Testis (tissue), 3 donors: ENCODE data around the gene MARK4. TPM values are rescaled to one million over a fixed set of nuclear protein-coding genes. Genes with fewer than 3 reads are reported as not detected.

Experiments used
- DNase-seq: peaks from one replicate; pipeline ENCODE4 v3.0.0-alpha.2; 2019
- H3K27ac ChIP-seq, 2 donors: fragments of 200-600 bp; sonication (generic); one replicate each; pipeline ENCODE4 v1.5.1; 2019
- H3K27me3 ChIP-seq: fragments of 200-600 bp; sonication (generic); one replicate; pipeline ENCODE4 v1.5.1; 2019
- H3K36me3 ChIP-seq: fragments of 200-600 bp; sonication (generic); one replicate; pipeline ENCODE4 v1.5.1; 2017; ENCODE audit warnings: low read depth; ENCODE audit errors: missing control alignments
- H3K4me1 ChIP-seq: fragments of 200-600 bp; sonication (generic); one replicate; pipeline ENCODE4 v1.5.1; 2019
- H3K4me3 ChIP-seq, 2 donors: fragments of 200-600 bp; sonication (generic); one replicate each; pipeline ENCODE4 v1.5.1; 2017 to 2019
- H3K9me3 ChIP-seq: fragments of 200-600 bp; sonication (generic); one replicate; pipeline ENCODE4 v1.5.1; 2017
- CTCF ChIP-seq, 3 experiments: fragments of 450-650 bp in 2 of 3; fragments of 200-600 bp in 1 of 3; sonication (generic) in 1 of 3; IDR thresholded peaks; one replicate each; pipeline ENCODE4 v1.5.1; 2016 to 2019; ENCODE audit warnings: antibody characterized with exemption in 3 of 3, mild to moderate bottlenecking in 2 of 3, moderate library complexity in 1 of 3
- POLR2A ChIP-seq: fragments of 450-650 bp; IDR thresholded peaks from one replicate; pipeline ENCODE4 v1.6.1; 2017; ENCODE audit warnings: antibody characterized with exemption, mild to moderate bottlenecking, moderate library complexity
- WGBS, 2 donors: methylation state at CpG; one replicate each; pipeline ENCODE4 v1.1.5; 2018; 5-methylcytosine and 5-hydroxymethylcytosine counted together
- intact Hi-C: fragments of 100-400 bp; cut with DNase I; formaldehyde crosslinking; loops from one replicate; pipeline ENCODE4 v1.15.1; 2023; ENCODE audit warnings: low total_unique reads
- polyA plus RNA-seq: library from polyadenylated mRNA; stranded (reverse); fragments of 350-450 nt; fragmentation: Illumina TruSeq; extraction: RNeasy Lipid Tissue Mini Kit (QIAGEN cat#74804); gene quantifications from one replicate; pipeline ENCODE4 v1.2.3, GENCODE V29; 2014; ENCODE audit warnings: low read depth, low replicate concordance; ENCODE audit not compliant: insufficient read depth
- total RNA-seq, 2 donors: library from RNA; depleted of rRNA; stranded (reverse); fragments of >200 nt; gene quantifications; one replicate each; pipeline ENCODE4 v1.2.3, GENCODE V29; 2016

MARK4 gene
- total and polyA plus RNA-seq, 3 donors from 2014 or later, result 114 to 200 (median 197) TPM

GRCh38 chr19:45296355-45296754, 45.3 kb downstream of the MARK4 start:
- 97% methylated on average over 4 of the region's 4 CpGs for WGBS, 2 donors
- Histone ChIP-seq H3K27me3 (no peaks in the 10 kb centered on the region), H3K9me3 (no peaks in the 10 kb centered on the region), H3K36me3 (no peaks in the 10 kb centered on the region), H3K27ac (no peak overlapping the region), H3K4me3 (no peak overlapping the region), H3K4me1 (peaks cover 7% of the 10 kb centered on the region)
- no peak for DNase-seq
- TF ChIP-seq CTCF (IDR thresholded peaks at IDR 0.05), result no peak
- no peak for TF ChIP-seq POLR2A
- intact Hi-C loops, result no loop called here

GRCh38 chr19:45297674-45298073, 46.6 kb downstream of the MARK4 start:
- peaks cover 7% of the 10 kb centered on the region for H3K4me1 ChIP-seq
- no peak overlapping the region for H3K4me3 ChIP-seq
- no peak overlapping the region for H3K27ac ChIP-seq
- H3K9me3 ChIP-seq, result no peaks in the 10 kb centered on the region
- no peaks in the 10 kb centered on the region for H3K36me3 ChIP-seq
- no peaks in the 10 kb centered on the region for H3K27me3 ChIP-seq
- TF ChIP-seq POLR2A (no peak), CTCF (IDR thresholded peaks at IDR 0.05) (no peak)
- intact Hi-C loops, result no loop called here
- WGBS, 2 donors, result 90 to 94% methylated on average over 13 to 18 of the region's 18 CpGs
- DNase-seq, result no peak

- Histone ChIP-seq H3K4me1 (peaks cover 7% of the 10 kb centered on the region), H3K36me3 (no peaks in the 10 kb centered on the region), H3K4me3 (no peak overlapping the region), H3K27ac (no peak overlapping the region), H3K9me3 (no peaks in the 10 kb centered on the region), H3K27me3 (no peaks in the 10 kb centered on the region)
- TF ChIP-seq CTCF (IDR thresholded peaks at IDR 0.05) (no peak), POLR2A (no peak)
- WGBS, 2 donors, result 86 to 94% methylated on average over 5 of the region's 5 CpGs
- DNase-seq, result no peak
- intact Hi-C loops, result no loop called here
Observed at GRCh38 chr19:45298264-45298663, 47.2 kb downstream of the MARK4 start.

GRCh38 chr19:45299719-45300118, 48.6 kb downstream of the MARK4 start:
- no peaks in the 10 kb centered on the region for H3K36me3 ChIP-seq
- 63 to 71% methylated on average over 2 to 6 of the region's 6 CpGs for WGBS, 2 donors

More at GRCh38 chr19:45299719-45300118, 48.6 kb downstream of the MARK4 start:
- H3K27ac ChIP-seq, result no peak overlapping the region
- no peaks in the 10 kb centered on the region for H3K27me3 ChIP-seq
- DNase-seq, result no peak
- intact Hi-C loops, result no loop called here
- H3K4me1 ChIP-seq, result no peaks in the 10 kb centered on the region
- TF ChIP-seq CTCF (IDR thresholded peaks at IDR 0.05), result no peak
- TF ChIP-seq POLR2A, result no peak
- H3K4me3 ChIP-seq, result no peak overlapping the region
- no peaks in the 10 kb centered on the region for H3K9me3 ChIP-seq
